Measurements from ENCODE around the gene EXOC8.
"Not testable (repeated sequence)": the region's sequence is repeated elsewhere in the genome, so short reads cannot be mapped to it uniquely, and the experiment has no call there.

Gene EXOC8

DNA sequence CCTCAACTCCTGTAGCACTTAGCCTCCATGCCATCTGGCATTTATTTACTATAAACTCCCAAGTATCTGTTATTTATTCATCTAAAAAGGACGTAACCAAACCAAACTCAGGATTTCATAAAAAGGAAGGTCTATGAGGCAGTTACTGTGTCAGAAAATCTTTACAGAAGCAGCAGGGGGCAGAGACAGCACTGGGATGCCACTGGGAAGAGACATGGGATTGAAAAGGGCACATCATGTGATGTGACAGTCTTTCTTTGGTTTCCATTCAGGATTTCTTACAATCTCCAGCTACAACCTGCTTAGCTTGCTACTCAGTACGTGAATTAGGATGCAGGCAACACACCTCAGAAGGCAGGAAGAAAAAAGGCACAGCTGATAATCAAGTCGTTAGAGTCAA lies 31.6 kb upstream of the EXOC8 start:
- no peaks in the 10 kb centered on the region for H3K4me1 ChIP-seq (ENCODE audit: control insufficient read depth, insufficient read depth, low read length)
- H3K36me3 ChIP-seq (ENCODE audit: control insufficient read depth, insufficient read depth, low read length): no peaks in the 10 kb centered on the region
- H3K27me3 ChIP-seq (ENCODE audit: control insufficient read depth, insufficient read depth, low read length): no peaks in the 10 kb centered on the region
- no peak overlapping the region for H3K9ac ChIP-seq (ENCODE audit: low read length)
- H3K4me3 ChIP-seq (ENCODE audit: low read length): no peak overlapping the region
- no peaks in the 10 kb centered on the region for H3K9me3 ChIP-seq (ENCODE audit: control insufficient read depth, low read length)

DNA sequence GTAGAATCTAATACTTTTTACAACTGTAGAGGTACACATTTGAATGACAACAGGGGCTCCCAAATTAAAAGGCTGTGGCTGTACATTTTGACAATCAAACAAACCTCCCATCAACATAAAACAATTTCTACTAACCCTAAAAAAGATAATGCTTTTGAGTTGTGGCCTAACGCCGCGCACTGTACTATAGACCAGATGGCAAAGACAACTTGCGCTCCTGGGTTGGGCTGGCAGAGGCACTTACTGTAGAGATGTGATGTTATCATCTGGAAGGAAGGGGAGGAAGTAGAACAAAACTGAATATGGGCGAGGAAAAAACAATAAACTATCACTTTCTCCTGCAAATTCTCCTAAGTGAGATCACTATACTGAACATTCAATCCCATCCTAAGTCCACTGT lies 26.5 kb upstream of the EXOC8 start:
- H3K9ac ChIP-seq (ENCODE audit: low read length): no peak overlapping the region
- no peak overlapping the region for H3K4me3 ChIP-seq (ENCODE audit: low read length)
- H3K9me3 ChIP-seq (ENCODE audit: control insufficient read depth, low read length): no peaks in the 10 kb centered on the region
- H3K27me3 ChIP-seq (ENCODE audit: control insufficient read depth, insufficient read depth, low read length): no peaks in the 10 kb centered on the region
- no peaks in the 10 kb centered on the region for H3K4me1 ChIP-seq (ENCODE audit: control insufficient read depth, insufficient read depth, low read length)
- no peaks in the 10 kb centered on the region for H3K36me3 ChIP-seq (ENCODE audit: control insufficient read depth, insufficient read depth, low read length)

DNA sequence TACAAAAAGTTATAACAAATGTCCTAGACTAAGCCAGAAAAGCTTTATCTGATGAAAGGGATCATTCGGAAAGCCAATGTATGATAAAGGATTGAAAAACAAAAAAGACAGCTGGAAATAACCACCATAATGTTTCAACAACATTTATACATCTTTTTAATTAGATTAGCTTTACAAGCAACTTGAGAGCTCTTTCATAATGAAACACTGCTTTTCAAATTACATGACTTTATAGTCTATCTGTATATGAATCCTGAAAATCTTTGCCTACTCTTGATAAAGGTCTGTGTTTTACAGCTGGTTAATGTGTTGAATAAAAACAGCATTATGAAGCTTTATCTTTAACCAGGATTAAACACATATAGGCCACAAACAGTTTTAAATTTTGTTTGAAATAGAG lies 26.0 kb upstream of the EXOC8 start:
- H3K4me1 ChIP-seq (ENCODE audit: control insufficient read depth, insufficient read depth, low read length): no peaks in the 10 kb centered on the region
- H3K9ac ChIP-seq (ENCODE audit: low read length): no peak overlapping the region
- no peak overlapping the region for H3K4me3 ChIP-seq (ENCODE audit: low read length)
- H3K27me3 ChIP-seq (ENCODE audit: control insufficient read depth, insufficient read depth, low read length): no peaks in the 10 kb centered on the region
- H3K36me3 ChIP-seq (ENCODE audit: control insufficient read depth, insufficient read depth, low read length): no peaks in the 10 kb centered on the region
- no peaks in the 10 kb centered on the region for H3K9me3 ChIP-seq (ENCODE audit: control insufficient read depth, low read length)

DNA sequence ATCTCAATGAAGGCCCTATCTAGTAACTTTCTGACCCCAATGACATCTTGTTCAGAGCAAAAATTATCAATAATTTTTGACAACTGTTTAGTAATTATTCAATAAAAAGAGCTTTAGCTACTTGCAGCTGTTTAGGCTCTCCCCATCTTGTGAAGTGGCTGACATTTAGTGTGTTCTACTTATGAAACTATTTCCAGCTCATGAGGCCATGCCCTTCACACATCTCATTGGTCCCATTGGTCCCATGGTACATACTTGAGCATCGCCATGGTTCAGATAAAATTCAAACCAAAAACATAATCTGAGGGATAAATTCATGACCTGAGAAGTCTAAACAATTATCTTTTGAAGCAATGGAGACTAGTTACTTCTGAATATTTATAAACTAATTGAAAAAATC lies 24.7 kb upstream of the EXOC8 start:
- no peaks in the 10 kb centered on the region for H3K36me3 ChIP-seq (ENCODE audit: control insufficient read depth, insufficient read depth, low read length)
- no peaks in the 10 kb centered on the region for H3K4me1 ChIP-seq (ENCODE audit: control insufficient read depth, insufficient read depth, low read length)
- no peak overlapping the region for H3K9ac ChIP-seq (ENCODE audit: low read length)
- H3K9me3 ChIP-seq (ENCODE audit: control insufficient read depth, low read length): no peaks in the 10 kb centered on the region
- H3K27me3 ChIP-seq (ENCODE audit: control insufficient read depth, insufficient read depth, low read length): no peaks in the 10 kb centered on the region
- H3K4me3 ChIP-seq (ENCODE audit: low read length): no peak overlapping the region

DNA sequence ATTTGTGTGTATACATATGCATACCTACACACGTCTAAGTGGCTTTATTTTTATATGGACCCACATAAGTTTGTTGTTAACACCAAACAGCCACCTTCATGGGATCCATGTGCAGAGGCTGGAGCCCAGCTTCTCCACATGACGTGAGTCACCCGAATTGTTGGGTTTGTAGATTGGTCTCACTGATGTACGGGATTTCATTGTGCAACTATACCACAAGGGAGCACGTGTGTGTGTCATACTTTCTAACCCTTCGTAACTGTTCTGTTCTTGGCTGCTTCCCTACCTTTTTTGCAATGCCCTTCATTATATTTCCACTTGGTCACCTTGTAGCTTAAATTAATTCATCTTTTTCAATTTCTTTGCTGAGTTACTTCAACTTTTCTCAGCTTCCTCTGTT lies 21.5 kb upstream of the EXOC8 start:
- no peaks in the 10 kb centered on the region for H3K9me3 ChIP-seq (ENCODE audit: control insufficient read depth, low read length)
- no peaks in the 10 kb centered on the region for H3K36me3 ChIP-seq (ENCODE audit: control insufficient read depth, insufficient read depth, low read length)
- no peaks in the 10 kb centered on the region for H3K4me1 ChIP-seq (ENCODE audit: control insufficient read depth, insufficient read depth, low read length)
- no peaks in the 10 kb centered on the region for H3K27me3 ChIP-seq (ENCODE audit: control insufficient read depth, insufficient read depth, low read length)
- H3K4me3 ChIP-seq (ENCODE audit: low read length): no peak overlapping the region
- H3K9ac ChIP-seq (ENCODE audit: low read length): no peak overlapping the region

DNA sequence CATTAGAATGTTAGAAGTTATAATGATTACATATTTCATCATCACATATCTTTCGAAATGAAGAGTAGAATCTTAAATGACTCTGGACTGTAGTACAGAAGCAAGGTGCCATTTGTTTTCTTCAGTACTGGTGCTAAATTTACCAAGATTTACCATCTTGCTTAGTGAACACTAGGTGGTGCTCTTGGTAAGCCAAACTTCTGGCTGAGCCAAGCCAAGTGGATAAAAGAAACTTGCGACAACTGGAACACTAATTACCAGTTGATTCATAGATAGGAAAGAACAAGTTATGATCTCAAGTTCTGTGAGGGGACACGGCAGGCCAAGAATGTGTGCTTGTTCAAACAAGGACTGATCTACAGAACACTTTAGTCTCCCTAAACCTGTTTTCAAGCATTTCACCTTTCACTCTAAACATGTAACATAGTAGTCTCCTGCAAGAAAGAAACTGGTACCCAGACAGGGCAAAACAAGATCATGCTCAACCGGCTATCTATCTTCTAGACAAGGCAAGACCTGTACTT lies 20.2 kb upstream of the EXOC8 start:
- Histone ChIP-seq H3K9me3 (ENCODE audit: control insufficient read depth, low read length) (no peaks in the 10 kb centered on the region), H3K27me3 (ENCODE audit: control insufficient read depth, insufficient read depth, low read length) (no peaks in the 10 kb centered on the region), H3K9ac (ENCODE audit: low read length) (peak overlapping the region; percentile 37), H3K36me3 (ENCODE audit: control insufficient read depth, insufficient read depth, low read length) (no peaks in the 10 kb centered on the region), H3K4me1 (ENCODE audit: control insufficient read depth, insufficient read depth, low read length) (no peaks in the 10 kb centered on the region), H3K4me3 (ENCODE audit: low read length) (no peak overlapping the region)

DNA sequence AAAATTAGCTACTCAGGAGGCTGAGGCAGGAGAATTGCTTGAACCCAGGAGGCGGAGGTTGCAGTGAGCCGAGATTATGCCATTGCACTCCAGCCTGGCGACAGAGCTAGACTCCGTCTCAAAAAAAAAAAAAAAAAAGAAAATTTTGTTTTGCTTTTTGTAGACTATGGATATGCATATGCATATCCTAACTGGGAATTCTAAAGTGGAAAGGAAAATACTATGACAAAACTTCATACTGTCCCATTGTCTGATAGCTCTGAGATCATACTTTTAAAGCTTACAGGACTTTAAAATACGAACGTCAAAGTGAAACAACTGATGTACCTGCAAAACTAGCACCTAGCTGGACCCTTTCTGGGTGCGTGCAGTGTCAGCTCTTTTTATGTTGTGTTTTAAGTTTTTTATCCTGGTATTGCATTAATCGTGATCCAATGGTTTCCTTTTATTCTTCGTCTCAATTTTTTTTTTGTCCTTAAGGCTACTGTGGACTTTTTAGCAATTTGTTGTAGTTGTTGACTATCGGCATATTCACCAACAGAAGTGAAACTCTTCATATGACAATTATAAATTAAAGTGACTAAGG lies 19.6 kb upstream of the EXOC8 start:
- no peak overlapping the region for H3K4me3 ChIP-seq (ENCODE audit: low read length)
- no peaks in the 10 kb centered on the region for H3K9me3 ChIP-seq (ENCODE audit: control insufficient read depth, low read length)
- no peak overlapping the region for H3K9ac ChIP-seq (ENCODE audit: low read length)
- no peaks in the 10 kb centered on the region for H3K4me1 ChIP-seq (ENCODE audit: control insufficient read depth, insufficient read depth, low read length)
- no peaks in the 10 kb centered on the region for H3K27me3 ChIP-seq (ENCODE audit: control insufficient read depth, insufficient read depth, low read length)
- no peaks in the 10 kb centered on the region for H3K36me3 ChIP-seq (ENCODE audit: control insufficient read depth, insufficient read depth, low read length)

DNA sequence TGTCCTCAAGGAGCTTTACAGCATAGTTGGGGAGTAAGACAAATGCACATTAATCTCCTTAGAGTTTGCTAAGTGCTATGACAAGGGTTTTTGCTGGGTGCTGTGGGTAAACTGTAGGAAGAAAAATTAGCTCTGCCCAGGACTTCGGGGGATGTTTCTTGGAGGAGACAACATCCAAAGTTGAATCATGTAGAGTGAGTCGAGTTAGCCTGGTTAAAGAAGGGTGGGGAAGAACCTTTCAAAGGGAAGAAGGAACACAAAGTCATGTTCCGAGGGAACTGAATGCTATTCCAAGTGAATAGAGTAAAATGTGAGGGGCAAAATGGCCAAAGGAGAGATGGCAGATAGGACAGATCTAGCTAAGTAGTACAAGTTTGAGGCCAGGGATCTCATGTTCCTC lies 17.5 kb upstream of the EXOC8 start:
- Histone ChIP-seq H3K9me3 (ENCODE audit: control insufficient read depth, low read length) (no peaks in the 10 kb centered on the region), H3K4me1 (ENCODE audit: control insufficient read depth, insufficient read depth, low read length) (no peaks in the 10 kb centered on the region), H3K4me3 (ENCODE audit: low read length) (no peak overlapping the region), H3K9ac (ENCODE audit: low read length) (no peak overlapping the region), H3K36me3 (ENCODE audit: control insufficient read depth, insufficient read depth, low read length) (no peaks in the 10 kb centered on the region), H3K27me3 (ENCODE audit: control insufficient read depth, insufficient read depth, low read length) (no peaks in the 10 kb centered on the region)

DNA sequence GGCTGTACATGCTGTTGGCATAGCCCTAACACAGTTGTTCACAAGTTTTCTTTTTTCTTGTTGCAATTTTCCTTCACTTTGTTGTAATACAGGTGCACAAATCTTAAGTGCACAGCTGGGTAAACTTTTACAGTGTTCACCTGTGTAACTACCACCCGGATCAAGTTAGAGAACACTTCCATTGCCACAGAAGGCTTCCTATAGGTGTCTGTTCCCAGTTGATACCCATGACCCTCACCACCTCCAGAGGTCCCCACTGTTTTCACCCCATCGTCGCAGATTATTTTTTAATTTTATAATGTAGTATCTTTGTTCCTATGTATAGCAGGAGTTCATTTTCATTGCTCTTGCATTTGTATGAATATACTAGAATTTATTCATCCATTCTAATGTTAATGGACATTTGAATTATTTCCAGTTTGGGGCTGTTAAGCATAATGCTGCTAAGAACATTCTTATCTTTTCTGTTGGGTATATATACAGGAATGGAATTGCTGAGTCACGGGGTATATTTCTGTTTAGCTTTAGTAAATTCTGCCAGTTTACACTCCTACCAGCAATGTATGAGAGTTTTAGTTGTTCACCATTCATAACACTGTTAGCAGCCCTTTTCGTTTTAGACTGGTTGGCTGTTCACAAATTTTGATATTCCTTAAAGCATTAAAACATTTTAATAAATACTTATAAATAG lies 16.8 kb upstream of the EXOC8 start:
- Histone ChIP-seq H3K4me1 (ENCODE audit: control insufficient read depth, insufficient read depth, low read length) (no peaks in the 10 kb centered on the region), H3K27me3 (ENCODE audit: control insufficient read depth, insufficient read depth, low read length) (no peaks in the 10 kb centered on the region), H3K36me3 (ENCODE audit: control insufficient read depth, insufficient read depth, low read length) (no peaks in the 10 kb centered on the region), H3K9me3 (ENCODE audit: control insufficient read depth, low read length) (no peaks in the 10 kb centered on the region), H3K9ac (ENCODE audit: low read length) (no peak overlapping the region), H3K4me3 (ENCODE audit: low read length) (no peak overlapping the region)

DNA sequence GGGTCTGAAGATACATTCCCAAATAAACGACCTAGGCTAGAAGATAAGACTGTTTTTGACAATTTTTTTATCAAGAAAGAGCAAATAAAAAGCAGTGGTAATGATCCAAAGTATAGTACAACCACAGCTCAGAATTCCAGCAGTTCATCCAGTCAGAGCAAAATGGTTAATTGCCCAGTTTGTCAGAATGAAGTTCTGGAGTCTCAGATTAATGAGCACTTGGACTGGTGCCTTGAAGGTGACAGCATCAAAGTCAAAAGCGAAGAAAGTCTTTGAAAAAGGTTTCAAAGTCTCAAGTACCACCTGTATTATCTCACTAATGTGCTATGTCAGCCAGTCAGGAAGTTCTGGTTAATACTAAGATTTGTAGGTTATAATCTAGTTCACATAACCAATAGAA lies 15.4 kb upstream of the EXOC8 start:
- H3K9me3 ChIP-seq (ENCODE audit: control insufficient read depth, low read length): no peaks in the 10 kb centered on the region
- no peak overlapping the region for H3K4me3 ChIP-seq (ENCODE audit: low read length)
- H3K4me1 ChIP-seq (ENCODE audit: control insufficient read depth, insufficient read depth, low read length): no peaks in the 10 kb centered on the region
- no peak overlapping the region for H3K9ac ChIP-seq (ENCODE audit: low read length)
- H3K27me3 ChIP-seq (ENCODE audit: control insufficient read depth, insufficient read depth, low read length): no peaks in the 10 kb centered on the region
- H3K36me3 ChIP-seq (ENCODE audit: control insufficient read depth, insufficient read depth, low read length): no peaks in the 10 kb centered on the region

DNA sequence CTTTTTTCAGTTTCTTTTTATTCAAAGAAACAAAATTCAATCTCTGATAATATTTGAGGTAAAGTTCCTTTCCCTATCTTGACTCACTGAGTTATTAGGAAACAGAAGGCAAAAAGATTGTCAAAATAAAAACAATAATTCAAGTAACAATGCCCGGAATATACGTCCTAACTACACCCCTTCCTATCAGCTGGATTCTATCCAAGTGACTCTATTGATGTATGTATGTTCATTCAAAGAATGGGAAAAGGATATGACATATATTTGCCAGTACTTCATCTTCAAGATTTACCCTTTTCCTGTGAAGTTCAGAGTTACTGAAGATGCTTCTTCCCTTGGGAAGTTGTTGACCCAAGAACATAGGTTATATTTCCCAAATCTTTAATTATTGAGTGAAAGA lies 14.2 kb upstream of the EXOC8 start:
- no peaks in the 10 kb centered on the region for H3K36me3 ChIP-seq (ENCODE audit: control insufficient read depth, insufficient read depth, low read length)
- no peak overlapping the region for H3K9ac ChIP-seq (ENCODE audit: low read length)
- H3K4me3 ChIP-seq (ENCODE audit: low read length): no peak overlapping the region
- no peaks in the 10 kb centered on the region for H3K4me1 ChIP-seq (ENCODE audit: control insufficient read depth, insufficient read depth, low read length)
- no peaks in the 10 kb centered on the region for H3K27me3 ChIP-seq (ENCODE audit: control insufficient read depth, insufficient read depth, low read length)
- H3K9me3 ChIP-seq (ENCODE audit: control insufficient read depth, low read length): no peaks in the 10 kb centered on the region

DNA sequence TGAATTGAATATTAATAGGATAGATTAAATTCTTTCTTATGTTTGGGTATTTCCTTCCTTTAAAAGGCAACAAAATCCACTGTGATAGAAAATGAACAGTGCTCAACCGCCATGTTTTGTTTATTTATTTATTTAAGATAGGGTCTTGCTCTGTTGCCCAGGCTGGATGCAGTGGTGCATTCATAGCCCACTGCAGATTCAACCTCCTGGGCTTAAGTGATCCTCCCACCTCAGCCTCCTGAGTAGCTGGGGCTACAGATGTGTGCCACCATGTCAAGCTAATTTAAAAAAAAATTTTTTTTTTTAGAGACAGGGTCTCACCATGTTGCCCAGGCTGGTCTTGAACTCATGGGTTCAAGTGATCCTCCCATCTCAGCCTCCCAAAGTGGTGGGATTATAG lies 11.2 kb upstream of the EXOC8 start:
- not testable (repeated sequence) for H3K4me3 ChIP-seq (ENCODE audit: low read length); H3K4me1 ChIP-seq (ENCODE audit: control insufficient read depth, insufficient read depth, low read length); H3K27me3 ChIP-seq (ENCODE audit: control insufficient read depth, insufficient read depth, low read length); H3K9ac ChIP-seq (ENCODE audit: low read length); H3K9me3 ChIP-seq (ENCODE audit: control insufficient read depth, low read length); H3K36me3 ChIP-seq (ENCODE audit: control insufficient read depth, insufficient read depth, low read length)

DNA sequence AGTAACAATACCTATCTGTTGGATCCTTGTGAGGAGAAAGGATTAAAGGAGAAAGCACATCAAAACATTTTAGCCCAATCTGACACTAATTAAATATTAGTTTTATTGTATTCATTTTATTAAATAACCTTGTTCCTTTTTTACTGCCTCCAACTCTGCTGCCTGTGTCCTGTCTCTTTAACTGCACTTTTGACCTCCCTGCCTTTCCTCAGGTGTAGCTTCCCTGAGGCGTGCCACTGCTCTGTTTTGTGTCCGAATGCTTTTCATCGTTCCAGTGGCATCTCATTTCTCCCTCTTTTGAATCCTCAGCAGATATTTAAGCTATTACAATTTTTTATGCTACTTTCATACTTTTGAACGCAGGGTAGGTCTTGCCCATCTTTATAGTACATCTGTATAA lies 10.8 kb upstream of the EXOC8 start:
- Histone ChIP-seq H3K9ac (ENCODE audit: low read length) (no peak overlapping the region), H3K9me3 (ENCODE audit: control insufficient read depth, low read length) (no peaks in the 10 kb centered on the region), H3K36me3 (ENCODE audit: control insufficient read depth, insufficient read depth, low read length) (no peaks in the 10 kb centered on the region), H3K4me3 (ENCODE audit: low read length) (no peak overlapping the region), H3K4me1 (ENCODE audit: control insufficient read depth, insufficient read depth, low read length) (no peaks in the 10 kb centered on the region), H3K27me3 (ENCODE audit: control insufficient read depth, insufficient read depth, low read length) (no peaks in the 10 kb centered on the region)

All from mucosa of stomach (tissue), 1 donor.